Eye (tissue), 1 donor: ENCODE measurements around the gene ERC1.
A peak's percentile ranks its signal among the peaks of the same experiment; 100 is the strongest.

Source experiments
- DNase-seq: peaks from one replicate; pipeline ENCODE4 v3.0.0-alpha.2; 2015

Gene ERC1

DNA sequence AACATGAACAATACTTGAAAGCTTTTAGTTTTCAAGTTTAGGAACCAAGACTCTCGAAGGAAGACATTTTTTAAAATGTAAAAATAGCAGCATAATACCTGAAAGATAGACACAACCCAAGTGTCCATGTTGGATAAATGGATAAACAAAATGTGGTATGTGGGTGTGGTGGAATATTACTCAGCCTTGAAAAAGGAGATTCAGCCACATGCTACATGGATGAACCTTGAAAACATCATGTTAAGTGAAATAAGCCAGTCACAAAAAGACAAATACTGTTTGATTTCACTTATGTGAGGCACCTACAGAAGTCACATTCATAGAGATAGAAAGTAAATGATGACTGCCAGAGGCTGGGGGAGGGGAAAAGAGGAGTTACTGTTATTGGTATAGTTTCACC lies 374.7 kb downstream of the ERC1 start:
- DNase-seq: no peak

DNA sequence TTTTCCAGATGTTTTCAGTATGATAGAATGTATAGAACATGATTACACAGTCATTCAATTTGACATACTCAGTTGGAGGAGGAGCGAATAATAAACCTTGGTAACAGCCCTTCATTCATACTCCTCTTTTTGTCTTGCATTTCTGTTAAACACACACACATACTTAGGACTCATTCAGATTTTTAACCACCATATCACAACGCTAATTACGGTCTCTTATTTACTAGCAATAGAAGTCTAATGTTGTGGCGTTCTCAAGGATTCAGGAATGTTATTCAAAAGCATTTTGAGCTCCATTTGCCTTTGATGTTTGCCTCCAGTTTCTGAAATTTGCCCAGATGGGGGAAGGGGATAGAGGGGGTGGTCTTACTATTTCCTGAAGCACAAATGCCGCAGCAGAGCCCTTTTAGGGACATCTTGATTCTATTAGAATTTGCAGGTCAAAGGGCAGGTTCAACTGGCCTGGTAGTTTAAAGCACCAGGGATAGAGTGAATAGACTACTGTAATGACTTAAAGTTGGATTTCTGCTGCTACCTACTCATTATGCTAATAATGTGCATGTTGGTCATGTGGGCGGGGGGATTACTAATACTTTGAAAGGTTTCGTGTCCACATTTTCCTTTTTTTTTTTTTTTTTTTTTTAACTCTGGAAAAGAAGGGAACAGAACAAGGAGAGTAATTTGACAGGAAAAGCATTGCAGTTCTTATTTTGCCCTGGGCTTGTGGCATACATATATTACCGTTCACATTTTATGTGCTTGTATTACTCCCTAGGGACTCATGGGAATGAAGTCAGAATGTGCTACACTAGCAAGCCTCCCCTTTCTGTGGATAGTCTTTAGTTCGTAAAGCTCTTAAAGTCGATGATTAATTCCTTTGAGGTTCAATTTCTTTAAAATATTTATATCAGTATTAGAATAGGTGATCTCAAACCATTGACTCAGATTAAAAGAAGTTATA lies 376.6 kb downstream of the ERC1 start:
- DNase-seq: peak; percentile 16

DNA sequence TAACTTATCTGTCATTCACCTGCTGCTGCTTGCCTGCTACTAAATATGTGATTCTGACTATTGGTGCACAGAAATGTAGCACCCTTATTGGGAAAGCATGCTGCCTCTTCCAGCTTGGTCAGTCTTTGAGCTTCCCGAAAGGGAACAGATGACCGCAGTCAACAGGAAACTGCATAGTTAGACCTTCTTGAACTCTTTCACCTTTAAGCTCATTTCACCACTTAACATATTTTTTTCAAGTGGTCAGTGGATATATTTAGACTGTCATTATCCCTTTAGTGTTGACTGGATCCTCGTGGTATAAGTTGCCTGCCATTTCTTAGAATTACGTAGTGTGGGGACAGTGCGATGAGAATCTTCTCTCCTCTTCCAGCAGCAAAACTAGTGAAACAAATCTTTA lies 378.4 kb downstream of the ERC1 start:
- DNase-seq: no peak

DNA sequence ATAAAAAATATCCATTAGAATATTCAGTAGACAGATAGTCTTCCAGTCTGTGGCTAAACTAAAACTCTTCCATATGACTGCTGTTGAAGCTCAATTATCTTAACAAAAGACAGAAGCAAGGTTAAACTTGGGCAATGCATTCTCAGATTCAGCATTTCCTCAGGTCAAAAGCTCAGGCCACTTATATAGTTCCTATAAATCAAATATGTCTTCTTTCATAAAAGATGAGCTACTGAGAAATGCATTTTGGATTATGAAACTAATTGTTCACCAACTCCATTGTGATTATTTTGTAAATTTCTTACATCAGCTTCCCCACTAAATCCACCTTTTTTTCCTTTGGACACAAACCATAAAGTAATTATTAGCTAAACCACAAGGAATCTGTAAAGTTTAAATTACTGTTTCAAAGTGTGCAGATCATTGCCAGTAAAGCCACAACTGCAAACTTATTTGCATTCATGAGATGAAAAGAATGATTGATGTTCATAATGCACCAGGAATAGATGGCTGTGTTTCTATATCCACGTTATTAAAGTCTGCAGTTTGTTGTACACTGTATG lies 379.0 kb downstream of the ERC1 start:
- DNase-seq: no peak

DNA sequence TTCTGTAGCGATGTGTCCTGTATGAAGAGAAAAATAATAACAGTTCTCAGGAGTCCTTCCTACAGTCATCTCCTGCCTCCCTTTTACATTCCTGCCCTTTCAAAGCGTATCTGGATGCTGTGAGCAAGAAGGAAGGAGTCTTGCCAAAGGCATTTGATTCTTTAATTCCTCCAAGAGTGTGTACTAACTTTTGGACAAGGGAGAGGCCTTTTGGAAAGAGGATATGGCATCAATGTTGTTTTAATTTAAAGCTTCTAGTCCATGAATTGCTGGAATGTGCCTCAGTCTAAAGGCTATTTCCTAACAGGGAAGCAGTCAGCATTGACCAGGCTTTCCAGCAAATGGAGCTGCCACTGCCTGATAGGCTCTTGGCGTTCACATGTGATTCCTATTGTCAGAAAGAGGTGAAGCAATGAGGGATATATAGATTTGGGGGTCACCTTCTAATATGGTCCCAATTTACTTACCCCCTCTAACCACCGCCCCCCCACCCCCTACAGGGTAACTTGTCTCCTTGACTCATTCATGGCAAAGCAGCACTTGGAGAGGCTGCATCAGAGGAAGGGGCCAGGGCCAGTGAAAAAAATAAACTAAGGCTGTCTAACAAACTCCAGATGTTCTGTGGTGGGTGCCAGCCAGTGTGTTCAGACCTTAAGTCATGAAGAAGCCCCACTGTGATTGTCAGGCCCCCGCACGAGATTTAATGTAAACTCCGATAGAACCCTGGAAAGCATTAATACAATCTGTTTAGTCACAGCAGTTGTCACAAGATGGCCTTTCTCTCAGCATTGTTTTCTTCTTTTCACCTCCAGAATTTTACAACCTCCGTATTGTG lies 383.1 kb downstream of the ERC1 start:
- peak; percentile 79 for DNase-seq

DNA sequence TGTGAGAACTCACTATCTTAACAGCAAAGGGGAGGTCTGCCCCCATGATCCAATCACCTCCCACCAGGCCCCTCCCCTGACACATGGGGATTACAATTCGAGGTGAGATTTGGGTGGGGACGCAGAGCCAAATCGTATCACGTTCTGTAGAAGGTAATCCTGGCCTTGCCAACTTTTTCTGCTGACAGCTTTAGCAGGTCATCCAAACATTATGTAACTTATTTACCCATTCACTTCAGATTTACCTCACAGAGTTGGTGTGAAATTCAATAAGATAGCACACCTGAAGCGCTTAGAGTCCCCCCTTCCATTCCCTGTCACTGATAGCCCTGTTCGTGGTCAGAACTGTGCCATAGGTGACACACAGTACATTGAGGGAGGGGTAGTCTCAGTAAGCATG lies 384.3 kb downstream of the ERC1 start:
- DNase-seq: no peak

DNA sequence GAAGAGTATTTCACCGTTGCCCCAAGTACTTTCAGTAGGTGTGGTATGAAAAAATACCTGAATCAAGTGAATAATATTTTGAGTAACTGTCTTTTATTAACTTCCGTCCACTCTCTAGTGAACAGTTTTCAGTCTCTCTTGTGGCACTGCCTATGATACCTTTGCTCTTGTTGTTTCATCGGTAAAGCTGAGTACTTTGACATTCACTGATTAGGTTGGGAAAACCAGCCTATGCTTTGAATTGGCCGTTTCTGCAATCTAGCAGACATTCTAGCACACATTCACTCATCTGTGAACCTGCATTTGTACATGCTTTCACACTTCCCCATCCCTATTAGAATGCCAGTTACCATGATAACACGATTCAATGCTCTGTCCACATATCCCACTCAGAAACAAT lies 386.1 kb downstream of the ERC1 start:
- no peak for DNase-seq

DNA sequence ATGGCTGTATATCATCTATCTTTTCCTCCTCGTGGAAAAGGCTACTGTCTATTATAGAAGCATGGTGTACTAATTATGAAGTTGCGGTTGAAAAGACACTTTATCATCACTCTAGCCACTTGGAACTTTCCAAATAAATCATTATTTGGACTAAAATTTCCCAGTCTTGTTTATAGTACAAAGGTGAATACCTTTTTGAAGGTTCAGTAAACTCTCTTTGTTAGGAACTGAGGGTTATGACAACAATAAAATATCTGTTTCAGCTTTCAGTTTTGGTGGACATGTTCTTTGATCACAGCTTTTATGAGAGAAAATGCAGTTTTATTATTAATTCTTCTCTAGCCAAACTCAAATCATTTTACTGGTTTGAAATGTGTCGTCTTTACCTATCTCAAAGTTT lies 386.7 kb downstream of the ERC1 start:
- no peak for DNase-seq

DNA sequence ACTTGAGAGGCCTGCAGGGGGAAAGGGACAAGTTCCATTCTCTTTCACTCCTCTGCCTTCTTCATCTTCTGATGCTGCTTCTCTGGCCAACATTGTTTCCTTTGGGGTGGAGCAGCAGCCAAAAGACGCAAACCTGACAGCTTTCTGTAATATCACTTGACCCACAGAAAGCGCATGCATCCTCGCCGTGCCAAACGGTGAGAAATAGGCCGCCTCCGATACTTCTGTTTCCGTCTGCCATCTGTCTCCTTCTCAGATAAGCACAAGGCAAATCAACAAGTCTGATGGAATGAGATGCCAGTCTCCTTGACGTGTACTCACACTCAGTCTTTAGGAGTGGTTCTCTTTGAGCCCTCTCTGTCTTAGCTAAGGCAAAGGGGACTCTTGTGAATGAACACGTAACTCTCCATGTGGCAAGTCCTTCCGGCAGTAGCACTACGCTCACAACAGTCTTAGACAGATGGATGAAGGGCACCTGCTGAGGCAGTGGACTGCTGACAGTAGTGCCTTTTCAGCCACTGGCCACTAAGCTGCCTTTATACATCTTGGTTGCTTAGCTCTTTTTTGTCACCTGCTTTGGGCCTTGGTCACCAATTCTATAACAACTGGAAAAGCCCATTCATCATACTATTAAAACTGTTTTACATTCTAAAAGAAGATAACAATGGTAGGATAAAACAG lies 389.3 kb downstream of the ERC1 start:
- DNase-seq: no peak

DNA sequence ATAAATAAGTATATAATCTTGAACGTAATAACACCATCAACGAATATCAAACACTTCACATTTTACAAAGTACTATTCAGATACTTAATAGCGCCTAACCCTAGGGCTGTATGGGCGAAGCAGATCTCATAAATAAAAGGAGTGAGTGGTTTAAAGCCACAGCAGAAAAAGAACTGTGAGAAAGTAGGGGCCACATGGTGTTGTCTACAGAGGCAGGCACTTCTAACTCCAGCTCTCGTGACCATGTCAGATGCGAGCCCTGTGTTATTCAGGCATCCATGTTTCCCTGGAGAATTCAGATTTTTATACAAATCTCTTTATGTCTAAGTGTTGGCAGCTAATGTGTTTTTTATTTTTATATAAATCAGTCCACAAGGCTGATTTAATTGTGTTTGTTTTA lies 391.1 kb downstream of the ERC1 start:
- no peak for DNase-seq

DNA sequence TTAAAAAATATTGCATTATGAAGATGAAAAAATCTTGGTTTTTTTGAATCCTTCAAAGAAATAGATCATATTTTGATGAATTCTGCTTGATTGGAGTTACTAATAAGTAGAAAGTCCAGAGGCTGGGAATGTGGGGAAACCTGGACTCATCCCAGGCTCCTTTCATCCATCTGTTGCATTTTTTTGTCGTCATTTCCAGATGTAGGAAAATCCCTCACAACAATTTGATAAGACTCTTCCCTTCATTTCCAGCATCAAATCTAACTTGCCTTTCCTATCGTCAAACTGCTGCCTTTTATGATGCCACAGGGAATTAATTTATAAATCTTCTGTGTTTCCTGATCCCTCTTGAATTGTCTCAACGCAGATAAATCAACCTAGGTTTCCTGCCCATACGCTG lies 391.8 kb downstream of the ERC1 start:
- no peak for DNase-seq

DNA sequence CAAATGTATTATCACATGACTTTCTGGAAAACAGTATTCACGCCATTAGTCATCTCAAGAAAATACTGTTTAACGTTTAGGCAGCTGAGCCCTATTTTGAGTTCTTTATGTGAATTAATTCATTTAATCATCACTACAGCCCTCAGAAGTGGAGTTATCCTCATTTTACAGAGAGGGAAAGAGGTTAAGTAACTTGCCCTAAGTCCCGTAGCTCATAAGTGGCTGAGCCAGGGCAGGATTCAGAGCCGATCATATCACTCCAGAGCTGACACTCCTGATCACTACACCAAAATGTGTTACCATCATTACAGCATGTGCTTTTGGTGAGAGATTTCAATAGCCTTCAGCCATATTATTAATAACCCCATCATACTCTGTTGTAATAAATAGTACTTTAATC lies 392.7 kb downstream of the ERC1 start:
- DNase-seq: no peak

DNA sequence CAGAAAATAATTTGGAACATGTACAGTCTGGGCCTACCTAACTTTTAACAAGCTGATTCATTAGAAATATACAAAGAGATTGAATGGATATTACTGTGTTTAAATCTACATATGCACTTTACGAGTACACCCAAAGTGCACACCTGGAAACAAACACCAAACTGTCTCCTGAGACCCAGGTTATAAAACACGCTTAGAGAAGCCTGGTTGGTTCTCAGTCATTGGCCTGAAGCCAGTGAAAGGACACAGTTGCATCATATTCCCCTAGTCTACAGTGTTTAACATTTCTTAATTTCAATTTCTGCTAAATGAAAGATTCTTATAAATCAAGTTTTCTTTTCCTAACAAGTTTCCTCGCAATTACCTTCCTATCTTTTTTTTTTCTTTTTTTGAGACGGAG lies 393.9 kb downstream of the ERC1 start:
- DNase-seq: no peak

DNA sequence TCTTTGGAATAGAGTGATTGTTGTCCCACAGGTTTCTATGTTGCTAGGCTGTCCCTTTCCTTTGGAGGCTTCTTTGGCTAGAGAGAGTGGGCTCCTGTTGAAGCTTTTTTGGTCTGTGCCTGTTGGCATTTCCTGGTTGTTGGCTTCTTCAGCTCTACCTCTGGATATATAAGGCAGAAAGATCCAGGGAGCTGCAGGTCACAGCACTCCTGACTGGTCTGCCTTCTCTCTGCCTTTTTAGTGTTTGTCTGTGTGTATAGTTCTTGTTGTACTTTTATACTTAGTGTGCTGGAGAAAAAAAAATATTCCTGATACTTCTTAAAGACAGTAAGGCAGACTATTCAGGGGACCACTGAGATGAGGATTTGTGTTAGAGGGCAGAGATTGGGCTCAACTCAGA lies 400.7 kb downstream of the ERC1 start:
- no peak for DNase-seq

DNA sequence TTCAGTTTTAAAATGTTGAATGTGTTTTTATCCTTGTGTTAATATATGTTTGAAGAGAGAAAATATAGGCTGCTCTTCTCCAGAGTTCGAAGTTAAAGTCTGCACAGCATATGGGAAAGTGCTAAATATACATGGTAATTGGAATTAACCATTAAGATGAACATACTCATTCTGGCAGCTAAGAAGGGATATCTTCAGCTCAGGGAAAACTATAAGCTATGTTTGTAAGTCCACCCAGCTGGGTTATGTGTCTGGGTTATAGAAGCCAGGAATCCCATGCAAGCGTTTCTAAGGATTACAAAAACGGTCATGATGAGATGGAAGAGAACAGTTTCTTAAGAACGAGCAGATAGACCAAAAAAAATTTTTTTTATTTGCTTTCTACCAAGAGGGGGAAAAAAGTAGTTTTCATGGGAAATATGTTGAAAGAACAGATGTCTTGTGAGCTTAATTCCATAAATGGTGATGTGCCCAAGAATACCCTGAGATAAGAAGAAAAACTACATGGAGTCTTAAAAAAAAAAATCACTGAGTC lies 404.5 kb downstream of the ERC1 start:
- DNase-seq: no peak

DNA sequence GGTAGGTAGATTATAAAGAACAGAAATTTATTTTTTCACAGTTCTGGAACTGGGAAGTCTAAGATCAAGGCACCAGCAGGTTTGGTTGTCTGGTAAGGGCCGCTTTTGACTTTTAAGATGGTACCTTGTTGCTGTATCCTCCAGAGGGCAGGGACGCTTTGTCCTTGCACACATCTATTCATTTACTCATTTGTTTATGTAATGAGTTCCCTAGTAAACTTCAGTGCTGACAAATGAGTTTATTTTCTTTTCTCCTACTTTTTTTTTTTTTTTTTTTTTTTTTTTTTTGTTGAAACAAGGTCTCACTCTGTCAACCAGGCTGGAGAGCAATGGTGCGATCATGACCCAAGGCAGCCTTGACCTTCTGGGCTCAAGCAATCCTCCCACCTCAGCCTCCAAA lies 407.6 kb downstream of the ERC1 start:
- DNase-seq: no peak

DNA sequence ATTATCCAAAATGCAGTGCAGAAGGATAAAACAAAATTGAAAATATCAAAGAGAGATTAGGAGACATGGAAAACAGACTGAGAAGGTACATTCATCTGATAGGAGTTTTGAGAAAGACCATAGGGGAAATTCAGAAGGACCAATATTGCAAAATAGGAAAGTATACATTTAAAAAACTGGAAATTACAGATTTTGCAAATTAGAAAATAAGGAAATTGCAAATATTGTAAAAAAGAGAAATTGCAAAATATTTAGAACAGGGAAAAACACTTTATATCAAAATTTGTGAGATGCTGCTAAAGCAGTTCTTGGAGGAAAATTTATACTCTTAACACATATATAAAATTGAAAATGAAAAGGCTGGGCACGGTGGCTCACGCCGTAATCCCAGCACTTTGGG lies 410.9 kb downstream of the ERC1 start:
- DNase-seq: no peak

DNA sequence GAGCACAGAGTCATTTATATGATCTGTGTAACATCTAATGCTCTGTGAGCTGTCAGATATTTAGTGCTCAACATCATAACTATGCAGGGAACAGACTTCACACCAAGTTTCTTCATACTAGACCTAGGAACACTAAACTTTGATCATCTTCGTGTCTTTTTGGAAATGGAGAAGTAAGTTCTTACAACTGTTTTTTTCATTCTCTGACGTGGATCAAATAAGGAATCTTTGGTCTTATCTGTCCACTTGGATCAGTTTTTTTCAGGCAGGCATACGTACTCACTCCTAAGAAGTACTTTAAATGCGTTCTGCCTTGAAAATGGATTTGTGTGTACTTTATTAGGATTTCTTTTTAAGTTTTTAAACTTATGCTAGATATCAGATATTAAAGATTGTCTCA lies 412.4 kb downstream of the ERC1 start:
- DNase-seq: no peak

DNA sequence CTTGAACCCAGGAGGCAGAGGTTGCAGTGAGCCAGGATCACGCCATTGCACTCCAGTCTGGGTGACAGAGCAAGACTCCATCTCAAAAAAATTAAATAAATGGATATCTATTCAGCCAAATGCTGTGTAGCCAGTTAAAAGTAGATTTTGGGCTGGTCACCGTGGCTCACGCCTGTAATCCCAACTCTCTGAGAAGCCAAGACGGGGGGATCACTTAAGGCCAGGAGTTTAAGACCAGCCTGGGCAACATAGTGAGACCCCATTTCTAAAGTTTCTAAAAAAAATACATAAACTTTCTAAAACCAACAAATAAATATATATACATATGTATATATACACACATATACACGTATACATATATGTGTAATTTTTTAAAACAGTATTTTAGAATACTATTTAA lies 414.6 kb downstream of the ERC1 start:
- DNase-seq: no peak

DNA sequence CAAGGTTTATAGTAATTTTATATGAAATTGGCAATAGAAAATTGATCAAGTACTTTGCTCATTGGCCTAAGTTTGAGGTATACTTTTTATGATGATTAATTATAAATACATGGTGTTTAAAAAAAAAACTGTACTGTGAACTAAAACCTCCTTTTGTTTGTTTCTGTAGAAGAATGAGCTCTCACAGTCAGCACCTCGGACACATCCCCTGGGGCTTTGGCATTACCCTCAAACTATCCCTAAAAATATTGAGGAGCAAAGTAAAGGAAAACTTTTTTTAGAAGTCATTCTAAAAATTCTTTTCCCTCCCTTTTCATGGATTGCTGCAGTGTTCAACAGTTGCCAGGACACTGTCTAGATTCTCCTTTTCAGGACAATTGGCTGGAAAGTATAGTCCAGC lies 419.8 kb downstream of the ERC1 start:
- no peak for DNase-seq

DNA sequence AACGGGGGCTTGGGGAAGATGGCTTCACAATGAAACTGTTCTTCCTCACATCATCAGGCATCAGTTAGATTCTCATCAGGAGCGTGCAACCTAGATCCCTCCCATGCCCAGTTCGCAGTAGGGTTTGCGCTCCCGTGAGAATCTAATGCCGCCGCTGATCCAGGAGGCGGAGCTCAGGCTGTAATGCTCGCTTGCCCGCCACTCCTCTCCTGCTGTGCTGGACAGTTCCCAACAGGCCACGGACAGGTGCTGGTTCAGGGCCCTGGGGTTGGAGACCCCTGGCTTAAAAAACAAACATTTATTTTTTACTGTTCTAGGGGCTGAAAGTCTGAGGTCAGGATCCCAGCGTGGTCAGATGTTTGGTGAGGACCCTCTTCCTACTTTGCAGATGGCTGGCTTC lies 422.9 kb downstream of the ERC1 start:
- DNase-seq: no peak

DNA sequence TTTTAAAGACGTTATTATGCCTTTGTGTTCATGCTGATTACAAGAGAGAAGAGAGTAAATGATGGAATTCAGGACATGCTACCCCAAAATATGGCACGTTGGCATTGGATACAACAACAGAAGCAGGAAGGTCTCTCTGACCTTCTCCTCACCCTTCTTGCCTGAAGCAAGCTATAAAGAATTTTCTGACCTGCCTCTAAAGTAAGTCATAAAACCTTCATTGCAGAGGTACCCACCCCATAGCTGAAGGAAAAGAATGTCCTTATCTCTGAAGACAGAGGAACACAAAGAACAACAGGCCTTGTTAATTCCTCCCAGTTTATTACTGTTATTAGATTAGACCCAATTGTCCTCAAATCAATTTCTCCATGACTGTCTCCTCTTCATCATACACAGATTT lies 427.1 kb downstream of the ERC1 start:
- no peak for DNase-seq

DNA sequence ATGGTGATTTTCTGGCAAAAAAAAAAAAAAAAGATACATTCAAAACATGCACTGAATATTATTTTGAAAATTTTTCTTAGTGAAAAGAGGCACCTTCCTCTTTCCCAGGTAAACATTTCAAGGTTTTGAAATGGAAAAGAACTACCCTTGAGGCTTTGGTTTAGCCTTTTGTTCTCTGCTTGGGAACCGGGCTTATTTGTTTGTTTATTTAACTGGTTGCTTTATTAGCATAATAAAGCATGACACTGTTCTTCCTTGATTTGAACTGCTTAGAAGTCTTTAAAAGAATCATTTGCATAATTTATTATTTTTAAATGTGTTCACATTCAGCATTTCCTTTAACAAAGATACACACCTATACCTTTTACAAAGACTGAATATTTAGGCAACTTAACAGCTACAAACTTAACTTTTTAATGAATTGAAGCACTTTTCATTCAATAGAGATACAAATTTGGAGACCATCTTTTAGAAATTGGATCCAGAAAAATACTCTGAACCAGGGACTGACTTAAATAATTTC lies 428.9 kb downstream of the ERC1 start:
- DNase-seq: no peak
